ENCODE data around the gene BTN1A1. TPM values are rescaled to one million over a fixed set of nuclear protein-coding genes. Genes with fewer than 3 reads are reported as not detected.

Gene BTN1A1
- total and polyA plus RNA-seq, 10 of the 15 experiments (the other 5 are each of a cell fraction or from before 2014, with no cell fraction given), result 0.05 to 2.2 (median 0.87) TPM

GRCh38 chr6:26486358-26486757 lies 13.7 kb upstream of the BTN1A1 start:
- H3K4me2 ChIP-seq (ENCODE audit: control insufficient read depth, insufficient read depth), result no peak overlapping the region
- no peaks in the 10 kb centered on the region for H3K36me3 ChIP-seq (ENCODE audit: control insufficient read depth in 2 of 2, insufficient read depth in 2 of 2, low read length in 1 of 2)
- no peak overlapping the region for H2AFZ ChIP-seq (ENCODE audit: control insufficient read depth, low read depth, low read length)
- no peak overlapping the region for H3K27ac ChIP-seq (ENCODE audit: control insufficient read depth, insufficient read depth)
- no peak for DNase-seq (ENCODE audit: low read depth, low spot score)
- no peaks in the 10 kb centered on the region for H4K20me1 ChIP-seq (ENCODE audit: control insufficient read depth, insufficient read depth)
- H3K4me1 ChIP-seq (ENCODE audit: control insufficient read depth, insufficient read depth, low read length), result no peaks in the 10 kb centered on the region
- POLR2A ChIA-PET, result interaction anchor here (1.0 kb wide), 1 partner anchor 172 kb away, joined by 3 read pairs; no protein-coding TSS in a partner anchor
- no TSS peak for BruUV-seq (replicated peaks)
- H3K27me3 ChIP-seq (replicated peaks in 1 of 2; ENCODE audit: control insufficient read depth in 2 of 2, insufficient read depth in 2 of 2, low read length in 1 of 2), result no peaks in the 10 kb centered on the region
- no peak overlapping the region for H3K9ac ChIP-seq (ENCODE audit: control insufficient read depth, insufficient read depth, low read length)
- in situ Hi-C loops (cut with MboI), result no loop called here
- no peak for FAIRE-seq
- RAD21 ChIA-PET (ENCODE audit: unreplicated experiment), result no interaction called here
- no peak overlapping the region for H3K4me3 ChIP-seq
- CTCF ChIA-PET, result no interaction called here
- no peaks in the 10 kb centered on the region; the same call in 2 of the 3 replicates for H3K9me3 ChIP-seq (replicated peaks; ENCODE audit: control insufficient read depth, insufficient read depth, low read length)
- SMC1A ChIA-PET (ENCODE audit: uncharacterized antibody, unreplicated experiment), result no interaction called here
- no peaks in the 10 kb centered on the region for H3K79me2 ChIP-seq (ENCODE audit: control insufficient read depth, insufficient read depth, low read length)
- ATAC-seq, result no peak
- intact Hi-C loops (cut with micrococcal nuclease; ENCODE audit: unreplicated experiment), result no loop called here
- 57% methylated on average over 5 of the region's 5 CpGs for WGBS (ENCODE audit: insufficient coverage, insufficient replicate concordance, low lambda C conversion rate, missing lambda C conversion rate)
- TF ChIP-seq, protein P1, sequence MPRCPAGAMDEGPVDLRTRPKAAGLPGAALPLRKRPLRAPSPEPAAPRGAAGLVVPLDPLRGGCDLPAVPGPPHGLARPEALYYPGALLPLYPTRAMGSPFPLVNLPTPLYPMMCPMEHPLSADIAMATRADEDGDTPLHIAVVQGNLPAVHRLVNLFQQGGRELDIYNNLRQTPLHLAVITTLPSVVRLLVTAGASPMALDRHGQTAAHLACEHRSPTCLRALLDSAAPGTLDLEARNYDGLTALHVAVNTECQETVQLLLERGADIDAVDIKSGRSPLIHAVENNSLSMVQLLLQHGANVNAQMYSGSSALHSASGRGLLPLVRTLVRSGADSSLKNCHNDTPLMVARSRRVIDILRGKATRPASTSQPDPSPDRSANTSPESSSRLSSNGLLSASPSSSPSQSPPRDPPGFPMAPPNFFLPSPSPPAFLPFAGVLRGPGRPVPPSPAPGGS (IDR thresholded peaks at IDR 0.05; ENCODE audit: borderline replicate concordance, insufficient read depth, low read depth, low read length, poor library complexity, severe bottlenecking), result no peak
- no peak for TF ChIP-seq HDAC6 (IDR thresholded peaks at IDR 0.05; ENCODE audit: unreplicated experiment)
- TF ChIP-seq, protein P2, sequence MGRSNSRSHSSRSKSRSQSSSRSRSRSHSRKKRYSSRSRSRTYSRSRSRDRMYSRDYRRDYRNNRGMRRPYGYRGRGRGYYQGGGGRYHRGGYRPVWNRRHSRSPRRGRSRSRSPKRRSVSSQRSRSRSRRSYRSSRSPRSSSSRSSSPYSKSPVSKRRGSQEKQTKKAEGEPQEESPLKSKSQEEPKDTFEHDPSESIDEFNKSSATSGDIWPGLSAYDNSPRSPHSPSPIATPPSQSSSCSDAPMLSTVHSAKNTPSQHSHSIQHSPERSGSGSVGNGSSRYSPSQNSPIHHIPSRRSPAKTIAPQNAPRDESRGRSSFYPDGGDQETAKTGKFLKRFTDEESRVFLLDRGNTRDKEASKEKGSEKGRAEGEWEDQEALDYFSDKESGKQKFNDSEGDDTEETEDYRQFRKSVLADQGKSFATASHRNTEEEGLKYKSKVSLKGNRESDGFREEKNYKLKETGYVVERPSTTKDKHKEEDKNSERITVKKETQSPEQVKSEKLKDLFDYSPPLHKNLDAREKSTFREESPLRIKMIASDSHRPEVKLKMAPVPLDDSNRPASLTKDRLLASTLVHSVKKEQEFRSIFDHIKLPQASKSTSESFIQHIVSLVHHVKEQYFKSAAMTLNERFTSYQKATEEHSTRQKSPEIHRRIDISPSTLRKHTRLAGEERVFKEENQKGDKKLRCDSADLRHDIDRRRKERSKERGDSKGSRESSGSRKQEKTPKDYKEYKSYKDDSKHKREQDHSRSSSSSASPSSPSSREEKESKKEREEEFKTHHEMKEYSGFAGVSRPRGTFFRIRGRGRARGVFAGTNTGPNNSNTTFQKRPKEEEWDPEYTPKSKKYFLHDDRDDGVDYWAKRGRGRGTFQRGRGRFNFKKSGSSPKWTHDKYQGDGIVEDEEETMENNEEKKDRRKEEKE (IDR thresholded peaks at IDR 0.05), result no peak
- TF ChIP-seq PKNOX1 (IDR thresholded peaks at IDR 0.05), result no peak
- no peak for TF ChIP-seq NFIC (IDR thresholded peaks at IDR 0.05; ENCODE audit: low read depth, low read length)
- TF ChIP-seq POU2F2 (IDR thresholded peaks at IDR 0.05; ENCODE audit: borderline replicate concordance, low read depth, low read length), result no peak
- TF ChIP-seq MYB (IDR thresholded peaks at IDR 0.05; ENCODE audit: borderline replicate concordance, low read depth, low read length), result no peak
- no peak for TF ChIP-seq SREBF2 (IDR thresholded peaks at IDR 0.05; ENCODE audit: low read length)
- no peak for TF ChIP-seq SUZ12 (IDR thresholded peaks at IDR 0.05; ENCODE audit: unreplicated experiment)
- TF ChIP-seq EZH2 (IDR thresholded peaks at IDR 0.05; ENCODE audit: borderline replicate concordance, control insufficient read depth, low read depth, low read length), result no peak
- TF ChIP-seq GABPA (IDR thresholded peaks at IDR 0.05; ENCODE audit: low read depth), result no peak
- TF ChIP-seq RFX5 (IDR thresholded peaks at IDR 0.05; ENCODE audit: low read depth, low read length), result no peak
- TF ChIP-seq SKIL (IDR thresholded peaks at IDR 0.05; ENCODE audit: low read depth, poor library complexity, severe bottlenecking), result no peak
- no peak for TF ChIP-seq ZNF274 (IDR thresholded peaks at IDR 0.05; ENCODE audit: insufficient read depth, insufficient read length)
- TF ChIP-seq ZNF384 (IDR thresholded peaks at IDR 0.05; ENCODE audit: borderline replicate concordance, low read depth, low read length), result no peak
- no peak for TF ChIP-seq POLR2AphosphoS5 (IDR thresholded peaks at IDR 0.05; ENCODE audit: low read length)
- TF ChIP-seq MTA3 (IDR thresholded peaks at IDR 0.05; ENCODE audit: borderline replicate concordance, low read length), result no peak
- no peak for TF ChIP-seq CBFB (IDR thresholded peaks at IDR 0.05; ENCODE audit: low read depth)
- no peak for TF ChIP-seq TCF7 (IDR thresholded peaks at IDR 0.05; ENCODE audit: borderline replicate concordance)

Data from GM12878 (cell line).